Measurements from ENCODE around the gene RSPH1. TPM values are rescaled to one million over a fixed set of nuclear protein-coding genes. Genes with fewer than 3 reads are reported as not detected.

Gene RSPH1
- total and polyA plus RNA-seq, 2 of the 4 experiments (the other 2 are of a cell fraction) = not detected

DNA sequence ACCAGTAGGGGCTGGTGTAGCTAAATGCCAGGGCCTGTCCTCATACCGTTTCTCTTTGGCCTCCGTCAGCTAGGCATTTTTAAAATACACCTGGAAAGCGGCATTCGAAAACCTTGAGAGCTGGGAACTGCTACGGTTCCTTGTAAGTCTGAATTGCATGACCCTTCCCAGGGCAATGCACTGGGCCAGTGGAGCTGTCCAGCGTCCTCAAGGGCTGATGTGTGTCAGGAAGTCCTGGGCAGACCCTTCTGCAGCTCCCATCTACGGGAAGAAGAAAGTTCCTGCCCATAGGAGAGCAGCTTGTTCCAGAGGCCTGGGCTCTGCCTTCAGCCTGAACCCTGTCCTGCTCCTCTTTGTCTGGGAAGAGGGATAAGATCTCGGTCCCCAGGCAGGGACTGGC is 58.2 kb downstream of the RSPH1 start (continued):
- TF ChIP-seq MXI1 (IDR thresholded peaks at IDR 0.05; ENCODE audit: borderline replicate concordance, low read depth, low read length) = no peak
- no peak for TF ChIP-seq RAD21 (IDR thresholded peaks at IDR 0.05; ENCODE audit: low read length)
- no peak for TF ChIP-seq RCOR1 (IDR thresholded peaks at IDR 0.05; ENCODE audit: insufficient replicate concordance, low read length)
- TF ChIP-seq CEBPB (IDR thresholded peaks at IDR 0.05; ENCODE audit: low read depth, low read length) = no peak
- TF ChIP-seq SMC3 (IDR thresholded peaks at IDR 0.05; ENCODE audit: low read depth, low read length) = no peak
- no peak for TF ChIP-seq MAFK (IDR thresholded peaks at IDR 0.05; ENCODE audit: low read depth, low read length)

DNA sequence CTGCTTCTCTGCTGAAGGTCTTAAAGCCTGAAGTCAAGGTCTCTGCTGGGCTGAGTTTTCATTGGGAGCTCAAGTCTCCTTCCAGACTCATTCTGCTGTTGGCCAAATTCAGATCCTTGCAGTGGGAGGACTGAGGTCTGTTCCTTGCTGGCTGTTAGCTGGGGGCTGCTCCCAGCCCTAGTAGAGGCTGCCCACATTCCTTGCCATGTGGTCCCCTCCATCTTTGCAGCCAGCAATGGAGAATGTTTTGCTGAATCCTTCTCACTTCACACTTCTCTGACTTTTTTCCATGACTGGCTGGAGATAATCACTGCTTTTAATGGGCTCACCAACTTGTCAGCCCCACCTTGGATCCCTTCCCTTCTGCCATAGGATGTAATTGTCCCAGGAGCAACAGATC is 59.1 kb downstream of the RSPH1 start:
- no peak for ATAC-seq (ENCODE audit: low read depth)
- Histone ChIP-seq H3K18ac (ENCODE audit: low read depth, low read length) (no peak overlapping the region), H3K9ac (ENCODE audit: low read depth, low read length) (no peak overlapping the region), H3K36me3 (ENCODE audit: control insufficient read depth, insufficient read depth, low read length) (no peaks in the 10 kb centered on the region), H4K8ac (ENCODE audit: low read depth in 2 of 2, low read length in 2 of 2) (no peak overlapping the region), H2BK120ac (ENCODE audit: low read depth, low read length) (no peak overlapping the region), H2BK15ac (ENCODE audit: low read depth, low read length) (no peak overlapping the region), H3K4me3 (ENCODE audit: insufficient read depth, low read depth, low read length) (no peak overlapping the region), H3K9me3 (ENCODE audit: control insufficient read depth, insufficient read depth, low read length) (no peaks in the 10 kb centered on the region; the same call in none of the 2 replicates), H3K23ac (ENCODE audit: low read depth, low read length) (no peak overlapping the region), H3K4me1 (ENCODE audit: control insufficient read depth, insufficient read depth, low read length) (no peaks in the 10 kb centered on the region), H3K27ac (ENCODE audit: insufficient read depth, low read length) (no peak overlapping the region), H2AK5ac (ENCODE audit: low read depth, low read length) (no peak overlapping the region), H3K4ac (ENCODE audit: low read depth, low read length) (no peak overlapping the region), H4K20me1 (ENCODE audit: insufficient read depth, low read length) (no peaks in the 10 kb centered on the region), H3K9me1 (ENCODE audit: insufficient read depth, low read length) (no peaks in the 10 kb centered on the region), H2AK9ac (replicated peaks; ENCODE audit: low read depth, low read length, poor library complexity) (no peak overlapping the region), H3K27me3 (ENCODE audit: control insufficient read depth, insufficient read depth, low read length) (no peaks in the 10 kb centered on the region; the same call in 1 of the 2 replicates), H3K4me2 (ENCODE audit: low read depth, low read length) (no peak overlapping the region), H3K14ac (replicated peaks; ENCODE audit: low read depth, low read length) (no peak overlapping the region), H2BK20ac (ENCODE audit: low read depth, low read length) (no peak overlapping the region), H3K79me1 (ENCODE audit: low read depth in 1 of 2, low read length in 2 of 2) (no peaks in the 10 kb centered on the region), H2AFZ (replicated peaks; ENCODE audit: low read length, poor library complexity) (no peak overlapping the region), H4K5ac (ENCODE audit: low read depth, low read length) (no peak overlapping the region), H4K91ac (ENCODE audit: insufficient read depth, low read depth, low read length) (no peak overlapping the region), H3K56ac (ENCODE audit: extremely low read depth, insufficient read depth, low read length) (no peak overlapping the region), H2BK5ac (ENCODE audit: low read depth, low read length, poor library complexity, severe bottlenecking) (no peak overlapping the region)
- TF ChIP-seq MAZ (IDR thresholded peaks at IDR 0.05; ENCODE audit: borderline replicate concordance, low read depth, low read length) (no peak), RAD21 (IDR thresholded peaks at IDR 0.05; ENCODE audit: low read length) (no peak), FOS (IDR thresholded peaks at IDR 0.05; ENCODE audit: low read depth, low read length) (no peak), ELK1 (IDR thresholded peaks at IDR 0.05; ENCODE audit: borderline replicate concordance, low read depth, low read length) (no peak), MXI1 (IDR thresholded peaks at IDR 0.05; ENCODE audit: borderline replicate concordance, low read depth, low read length) (no peak), POLR2A (IDR thresholded peaks at IDR 0.05; ENCODE audit: low read depth, low read length) (no peak)
- DNase-seq = no peak
- intact Hi-C loops (cut with micrococcal nuclease) (no loop called here), in situ Hi-C loops (cut with MboI; ENCODE audit: low sequenced_read_pairs) (no loop called here), dilution Hi-C loops (cut with HindIII; ENCODE audit: low sequenced_read_pairs, unreplicated experiment) (no loop called here)
- ChIA-PET CTCF (no interaction called here), POLR2A (ENCODE audit: unreplicated experiment) (no interaction called here)
- no TSS peak for BruUV-seq (replicated peaks)

Measured in IMR-90 (cell line).